HG03064 (cell line): ENCODE results near the gene TEX26.

Experiments used
- ATAC-seq: cut with Tn5 transposase; IDR thresholded peaks from one replicate; pipeline ENCODE4 v1.9.1; 2021; ENCODE audit warnings: low read depth; ENCODE audit not compliant: unreplicated experiment

The TEX26 gene

DNA sequence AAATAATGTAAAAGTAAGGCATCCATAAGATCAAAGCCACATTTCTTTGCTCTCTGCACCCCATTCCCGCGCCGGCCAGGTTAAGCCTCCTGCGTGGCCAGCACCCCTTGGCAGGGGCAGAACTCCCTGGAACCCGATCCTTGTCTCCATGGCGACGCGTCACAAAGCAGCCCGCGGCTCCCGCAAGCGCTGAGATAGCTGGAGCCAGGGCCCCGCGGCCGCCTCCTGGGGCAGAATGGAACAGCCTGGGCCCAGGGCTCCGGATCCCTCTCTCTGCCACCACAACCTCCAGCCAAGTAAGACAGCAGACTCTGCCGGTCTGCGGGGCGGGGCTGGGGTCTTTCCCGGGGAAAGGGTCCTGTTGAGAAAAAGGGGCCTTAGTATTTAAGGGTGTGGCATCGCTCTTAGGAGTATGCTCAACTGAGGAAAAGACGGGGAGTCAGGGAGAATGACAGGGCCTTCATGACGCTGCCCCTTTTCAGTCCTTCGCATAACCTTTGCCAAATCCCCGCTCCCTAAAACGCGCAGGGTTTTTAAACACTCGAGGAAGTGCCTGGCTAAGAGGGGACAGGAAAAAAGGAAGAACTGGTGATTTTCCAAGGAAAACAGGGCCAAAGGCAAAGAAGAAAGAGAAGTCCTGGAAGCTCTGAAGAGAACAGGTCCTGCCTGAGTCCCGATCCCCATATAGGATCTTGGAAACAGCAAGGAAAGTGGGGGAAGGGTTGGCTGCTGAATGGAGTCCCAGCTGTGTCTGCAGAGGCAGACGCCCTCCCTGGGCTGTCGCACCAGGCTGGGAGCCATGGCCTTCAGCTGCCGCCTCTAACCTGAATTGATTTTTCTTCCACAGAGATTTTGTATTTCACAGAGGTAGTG, at the start of gene TEX26:
Gene TEX26, plus strand, starts transcription at position 176 of the 873 bp plus-strand sequence. Its CDS starts 60 bp downstream, at position 236.
- no peak for ATAC-seq

GRCh38 chr13:30882996-30883766, 49.3 kb upstream of the TEX26 start:
- ATAC-seq: no peak

DNA sequence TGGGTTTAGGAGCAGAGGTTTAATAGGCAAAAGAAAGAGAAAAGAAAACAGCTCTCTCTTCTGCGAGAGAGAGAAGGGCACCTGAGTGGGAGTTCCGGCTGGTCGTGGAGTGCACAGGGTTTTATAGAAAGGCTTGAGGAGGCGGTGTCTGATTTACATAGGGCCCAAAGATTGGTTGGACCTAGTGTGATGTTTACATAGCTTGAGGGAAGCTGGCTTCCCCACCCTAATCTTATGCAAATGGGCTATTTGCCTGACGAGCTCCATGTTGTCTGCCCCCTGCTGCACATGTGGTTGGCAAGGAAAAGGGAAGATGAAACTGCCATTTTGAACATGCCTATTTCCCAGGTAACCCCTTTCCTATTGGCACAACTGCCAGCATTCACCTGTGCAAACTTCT, 47.9 kb upstream of the TEX26 start:
- no peak for ATAC-seq

DNA sequence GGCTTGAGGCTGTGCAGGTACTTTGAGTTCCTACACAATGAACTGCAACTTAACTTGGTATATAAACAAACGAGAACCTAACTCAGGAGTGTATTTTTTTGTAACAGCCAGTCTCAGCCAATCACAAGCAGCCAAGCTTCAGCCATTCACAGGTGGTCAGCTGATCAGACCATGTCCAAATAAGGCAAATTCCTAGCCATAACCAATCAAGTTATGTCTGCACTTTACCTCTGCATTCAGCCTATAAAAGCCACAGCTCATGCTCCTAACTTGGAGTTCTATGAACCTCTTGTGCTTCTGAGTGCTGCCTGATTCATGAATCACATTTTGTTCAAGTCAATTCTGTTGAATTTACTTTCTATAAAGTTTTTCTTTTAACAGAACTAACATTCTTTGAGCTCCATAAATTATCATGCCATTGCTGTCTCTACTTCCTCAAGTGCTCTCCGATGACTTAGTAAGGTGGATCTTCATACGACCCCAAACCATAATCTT, 43.2 kb upstream of the TEX26 start:
- no peak for ATAC-seq

- ATAC-seq: no peak
Measured at GRCh38 chr13:30892966-30893365, 39.5 kb upstream of the TEX26 start.

DNA sequence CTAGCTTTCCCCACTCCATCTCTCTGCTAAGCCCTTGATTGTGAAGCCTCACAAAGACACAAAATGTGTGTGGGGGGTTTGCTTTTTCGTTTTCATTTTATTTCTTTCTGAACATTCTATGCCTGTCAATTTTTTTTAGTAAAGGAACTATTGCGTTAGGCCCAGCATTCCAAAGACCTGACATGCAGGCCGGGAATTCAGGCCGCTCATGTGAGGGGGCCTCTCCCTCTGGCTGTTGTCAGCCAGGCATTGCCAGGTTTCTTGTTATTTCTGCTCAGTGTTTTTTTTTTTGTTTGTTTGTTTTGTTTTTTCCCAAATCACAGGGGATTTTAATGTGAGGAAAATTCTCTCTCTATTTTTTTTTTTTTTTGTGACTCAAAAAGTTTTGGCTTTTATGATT, 36.7 kb upstream of the TEX26 start:
- ATAC-seq: no peak

- no peak for ATAC-seq
Measured at GRCh38 chr13:30898070-30898469, 34.4 kb upstream of the TEX26 start.

GRCh38 chr13:30898678-30899241, 33.7 kb upstream of the TEX26 start:
- ATAC-seq: no peak

DNA sequence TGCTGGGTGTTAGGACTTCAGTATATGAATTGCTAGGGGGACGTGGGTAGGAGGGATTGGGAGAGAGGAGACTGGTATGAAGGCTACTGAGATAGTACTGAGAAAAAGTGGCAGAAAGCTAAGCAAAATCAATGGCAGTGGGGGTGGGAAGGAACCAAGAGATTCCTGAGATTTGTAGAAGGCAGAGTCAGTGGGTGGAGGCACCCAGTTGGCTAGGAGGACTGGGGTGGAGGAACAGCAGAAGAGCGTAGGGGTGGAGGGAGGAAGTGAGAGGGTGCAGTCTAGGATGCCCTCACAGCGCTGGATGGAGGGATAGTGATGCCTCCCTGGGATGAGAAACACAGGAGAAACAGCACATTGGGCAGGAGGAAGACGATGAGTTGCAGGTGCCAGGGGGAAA, 32.0 kb upstream of the TEX26 start:
- no peak for ATAC-seq

DNA sequence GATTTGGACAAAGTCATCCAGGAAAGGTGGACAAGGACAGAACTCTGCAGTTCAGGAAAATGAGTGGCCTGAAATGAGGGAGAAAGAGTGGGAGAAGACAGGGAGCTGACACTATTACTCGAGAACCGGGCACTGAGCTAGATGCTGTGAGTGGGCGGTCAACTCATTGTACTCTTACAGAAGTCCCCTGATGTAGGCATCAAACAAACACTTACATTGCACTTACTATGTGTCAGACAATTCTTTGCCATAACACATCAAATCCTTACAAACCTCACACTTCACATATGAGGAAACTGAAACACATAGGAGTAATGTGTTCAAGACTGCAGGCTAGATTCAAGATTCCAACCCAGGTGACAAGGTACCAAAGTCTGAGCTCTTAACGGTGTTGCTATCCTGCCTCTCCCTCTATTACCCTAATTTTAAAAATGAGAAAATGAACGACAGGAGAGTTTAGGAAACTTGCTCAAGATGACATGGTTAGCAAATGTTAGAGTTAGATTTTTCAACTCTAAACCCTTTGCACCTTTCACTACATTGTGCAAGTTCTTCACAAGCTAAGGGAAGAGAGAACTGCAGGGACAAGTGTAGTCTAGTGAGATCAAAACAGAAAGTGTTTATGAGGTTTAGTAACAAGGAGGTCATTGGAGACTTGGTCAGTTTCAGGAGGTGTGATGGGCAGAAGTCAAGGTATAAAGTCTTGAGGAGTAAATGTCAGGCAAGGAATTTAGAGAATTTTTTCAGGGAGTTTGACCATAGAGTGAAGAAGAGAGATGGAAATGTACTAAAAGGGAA, 31.3 kb upstream of the TEX26 start:
- ATAC-seq: no peak

GRCh38 chr13:30904043-30904442, 28.4 kb upstream of the TEX26 start:
- no peak for ATAC-seq

DNA sequence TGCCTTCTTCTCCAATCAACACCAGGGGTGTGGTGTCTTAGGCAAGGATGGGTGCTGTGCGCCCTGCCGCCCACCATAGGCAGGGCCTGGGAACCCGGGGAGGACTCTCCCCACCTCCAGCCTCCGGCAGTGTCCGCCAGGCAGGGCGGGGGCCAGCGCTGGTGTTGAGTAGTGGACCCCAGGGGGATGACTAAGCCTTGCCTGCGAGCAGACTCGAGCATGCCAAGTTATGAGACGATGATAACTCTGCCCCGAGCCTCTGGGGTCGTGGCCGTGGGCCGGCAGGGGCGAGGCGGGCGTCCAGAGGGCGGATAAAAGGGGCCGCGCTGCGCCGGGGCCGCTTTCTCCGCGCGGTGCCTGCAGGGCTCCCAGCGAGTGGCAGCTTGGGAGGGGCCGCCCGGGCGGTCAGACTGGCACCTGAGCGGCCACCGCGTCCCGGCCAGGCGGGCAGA, 26.5 kb upstream of the TEX26 start, which contains the start of gene MEDAG:
Gene MEDAG, plus strand, starts transcription at position 340 of the 452 bp plus-strand sequence. CDS start 245 bp downstream, outside the sequence.
- ATAC-seq: no peak

- no peak for ATAC-seq
Measured at GRCh38 chr13:30906411-30907051, 25.9 kb upstream of the TEX26 start.

DNA sequence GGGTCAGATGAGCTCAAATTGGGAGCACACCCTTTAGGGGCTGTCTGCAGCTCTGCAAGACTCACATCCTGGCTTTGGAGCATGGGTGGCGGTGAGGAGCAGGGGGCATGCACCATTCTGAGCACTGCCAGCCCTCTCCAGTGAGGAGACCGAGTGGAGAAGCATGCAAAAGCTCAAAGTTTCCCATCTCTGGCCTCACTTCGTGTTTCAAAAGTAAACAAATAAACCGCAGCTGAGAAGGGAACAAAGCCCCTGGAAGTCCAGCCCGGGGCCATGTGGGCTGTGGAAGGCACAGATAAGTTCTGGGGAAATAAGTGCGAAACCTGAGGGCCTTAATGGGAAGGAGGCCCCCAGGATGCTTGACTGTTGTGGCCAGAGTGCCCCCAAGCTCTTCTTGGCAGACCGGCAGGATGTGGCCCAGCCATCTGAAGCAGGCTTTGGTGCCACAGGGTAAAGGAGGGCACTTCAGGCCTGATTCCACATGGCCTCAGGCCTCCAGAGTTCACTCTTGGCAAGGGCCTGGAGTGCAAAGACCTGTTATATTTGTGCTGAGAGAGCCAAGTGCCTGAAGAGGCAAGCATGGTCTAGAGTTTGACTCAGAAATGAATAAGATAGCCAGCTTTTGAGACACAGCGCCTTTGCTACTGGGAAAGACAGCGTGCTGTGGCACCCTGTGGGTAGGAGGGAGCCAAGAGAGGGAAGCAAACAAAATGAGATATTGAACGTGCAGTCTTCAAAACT, 25.2 kb upstream of the TEX26 start:
- ATAC-seq: no peak

DNA sequence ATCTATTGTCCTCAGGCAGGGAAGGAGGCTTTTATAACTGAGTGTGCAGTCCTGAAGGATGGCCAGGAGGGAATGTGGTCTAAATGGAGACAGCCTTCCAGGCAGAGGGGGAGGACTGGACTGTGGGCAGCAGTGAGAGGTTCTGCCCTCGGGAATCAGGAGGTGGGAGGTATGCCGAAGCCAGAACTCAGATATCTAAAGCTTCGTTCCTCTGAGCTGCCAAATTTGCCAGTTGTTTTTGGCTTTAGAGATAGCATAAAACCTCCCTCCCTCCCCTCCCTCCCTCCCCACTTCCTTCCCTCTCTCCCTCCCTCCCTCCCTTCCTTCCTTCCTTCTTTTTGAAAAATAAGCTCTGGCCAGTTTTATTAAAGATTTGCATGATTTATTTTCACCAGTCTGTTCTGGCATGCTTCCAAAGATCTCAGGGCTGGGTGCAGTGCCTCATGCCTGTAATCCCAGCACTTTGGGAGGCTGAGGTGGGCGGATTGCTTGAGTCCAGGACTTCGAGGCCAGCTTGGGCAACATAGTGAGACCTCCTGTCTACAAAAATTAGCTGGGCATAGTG, 24.0 kb upstream of the TEX26 start:
- ATAC-seq: no peak

DNA sequence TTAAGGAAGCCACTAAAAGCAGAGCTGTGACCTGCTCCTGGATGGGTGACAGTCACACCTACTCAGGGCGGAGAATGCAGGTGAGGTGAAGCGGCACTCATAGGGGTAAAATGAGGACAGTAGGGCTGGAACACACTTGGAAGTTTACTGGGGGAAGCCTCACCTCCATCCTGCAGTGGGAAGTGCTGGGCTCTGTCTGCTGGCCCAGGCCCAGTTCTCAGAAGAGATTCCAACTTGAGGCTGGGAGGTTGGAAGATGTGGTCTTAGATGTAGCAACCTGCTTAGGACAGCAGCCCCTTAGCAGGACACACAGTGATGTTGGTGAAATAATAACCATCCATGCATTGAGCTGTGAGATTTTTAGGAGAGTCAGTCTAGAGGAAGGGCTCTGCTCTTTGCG, 21.8 kb upstream of the TEX26 start:
- ATAC-seq: no peak

DNA sequence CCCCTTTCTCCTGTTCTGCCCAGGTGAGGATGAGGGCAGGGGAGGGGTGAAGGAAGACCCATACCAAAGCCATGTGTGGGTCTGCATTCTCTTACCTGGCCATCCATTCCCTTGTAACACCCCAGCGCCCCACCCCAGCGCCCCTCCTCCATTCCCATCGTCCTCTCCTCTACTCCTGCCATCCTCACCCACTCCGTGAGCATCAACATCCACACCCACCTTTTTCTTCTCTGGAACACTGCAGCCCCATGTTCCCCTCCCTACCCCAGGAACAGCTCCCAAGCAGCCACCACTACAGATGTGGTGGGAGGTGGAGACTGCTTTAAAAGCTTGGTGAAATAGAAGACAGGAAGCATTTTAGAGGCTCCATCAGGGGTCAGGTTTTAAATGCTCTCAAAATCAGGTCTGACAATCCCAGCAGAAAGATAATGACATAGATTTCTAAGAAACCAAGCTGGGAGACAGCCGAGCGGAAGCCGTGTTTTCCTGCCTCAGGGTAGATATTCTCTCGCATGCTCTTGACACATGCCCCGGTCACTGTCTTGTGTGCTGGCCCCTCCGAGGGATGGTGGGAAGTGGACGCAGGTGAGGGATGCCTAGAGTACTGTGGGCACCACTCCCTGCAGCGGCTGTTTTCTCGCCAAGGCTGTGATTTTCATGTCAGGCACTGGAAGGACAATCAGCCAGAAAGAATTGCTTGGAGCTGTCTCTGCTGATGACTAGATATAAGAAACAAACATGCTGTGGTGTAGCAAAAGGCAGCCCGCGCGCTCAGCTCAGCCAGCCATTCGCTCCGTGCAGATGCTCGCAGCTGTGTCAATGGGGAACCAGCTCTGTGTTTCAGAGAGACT, 16.5 kb upstream of the TEX26 start:
- no peak for ATAC-seq

DNA sequence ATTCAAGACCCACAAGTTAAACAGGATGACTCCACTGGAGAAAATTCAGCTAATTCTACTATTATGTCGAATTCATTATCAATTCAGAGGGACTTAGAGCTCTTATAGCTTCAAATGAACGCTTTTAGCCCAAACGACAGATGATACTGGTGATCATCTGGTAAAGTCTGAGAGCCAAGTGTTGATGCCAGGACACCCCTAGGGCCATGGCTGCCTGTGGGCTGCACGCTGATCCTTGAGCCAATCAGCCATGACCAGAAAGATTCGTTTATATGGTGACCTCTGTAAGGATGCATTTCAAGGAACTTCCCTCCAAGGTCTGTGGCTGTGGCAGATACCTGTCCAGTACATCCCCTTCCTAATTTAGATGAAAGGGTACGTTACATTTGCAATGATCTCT, 15.5 kb upstream of the TEX26 start:
- no peak for ATAC-seq
